B cell (primary cell): Measurements from ENCODE around the gene BLACAT1. TPM values are rescaled to one million over a fixed set of nuclear protein-coding genes. Genes with fewer than 3 reads are reported as not detected.

ENCODE experiments used
- ATAC-seq: fragments of 200-7000 bp; cut with Tn5 transposase; one replicate; pipeline ENCODE4 v1.10.0; 2021; ENCODE audit warnings: low read depth, mild to moderate bottlenecking, moderate number of reproducible peaks, moderate library complexity
- CTCF ChIA-PET: fragments of 350-600 bp; sonication (Branson Sonifier 250); formaldehyde crosslinking; loops from one replicate; lab custom pipeline; 2021; ENCODE audit warnings: antibody characterized with exemption, inconsistent platforms; lab: Charles Lee
- POLR2A ChIA-PET: fragments of 350-600 bp; sonication (Branson Sonifier 250); formaldehyde crosslinking; loops from one replicate; lab custom pipeline; 2021; ENCODE audit warnings: antibody characterized with exemption; lab: Charles Lee
- DNase-seq: peaks from one replicate; pipeline ENCODE4 v3.0.0; 2013
- H2AFZ ChIP-seq: 2 replicates; pipeline ENCODE4 v1.6.1; 2012; ENCODE audit warnings: mild to moderate bottlenecking, low read depth, low read length; ENCODE audit not compliant: insufficient read depth, poor library complexity, severe bottlenecking
- H3K27ac ChIP-seq, 2 donors: 1 replicate in 1 of 2; 2 replicates in 1 of 2; pipeline ENCODE4 v1.5.1; 2012 to 2013; ENCODE audit warnings: low read length in 2 of 2, mild to moderate bottlenecking in 2 of 2, moderate library complexity in 1 of 2
- H3K27me3 ChIP-seq, 4 experiments: fragments of 200-600 bp in 1 of 4; sonication (generic) in 1 of 4; replicated peaks in 1 of 4; 1 replicate in 2 of 4; 2 replicates in 2 of 4; pipeline versions ENCODE4 v1.6.1 to v1.7.0; 2013 to 2016; ENCODE audit warnings: low read length in 3 of 4, mild to moderate bottlenecking in 2 of 4, mixed read lengths in 1 of 4, moderate library complexity in 1 of 4; ENCODE audit not compliant: insufficient read depth in 4 of 4, control insufficient read depth in 3 of 4; ENCODE audit errors: control extremely low read depth in 1 of 4
- H3K36me3 ChIP-seq, 2 experiments: replicated peaks in 1 of 2; 1 replicate in 1 of 2; 2 replicates in 1 of 2; pipeline versions ENCODE4 v1.6.1 to v1.7.1; 2013; ENCODE audit warnings: low read length in 1 of 2; ENCODE audit not compliant: insufficient read depth in 2 of 2, control insufficient read depth in 1 of 2; ENCODE audit errors: control extremely low read depth in 1 of 2, extremely low read depth in 1 of 2
- H3K4me1 ChIP-seq, 2 donors: fragments of 200-600 bp in 1 of 2; sonication (generic) in 1 of 2; 1 replicate in 1 of 2; 2 replicates in 1 of 2; pipeline versions ENCODE4 v1.5.1 to v1.6.1; 2013 to 2017; ENCODE audit warnings: low read length in 2 of 2; ENCODE audit not compliant: control insufficient read depth in 2 of 2, insufficient read depth in 2 of 2
- H3K4me2 ChIP-seq: replicated peaks from 2 replicates; pipeline ENCODE3; 2012; ENCODE audit warnings: mild to moderate bottlenecking, low read depth, low read length; ENCODE audit not compliant: poor library complexity, severe bottlenecking
- H3K4me3 ChIP-seq, 5 experiments: fragments of 200-600 bp in 1 of 5; sonication (generic) in 1 of 5; 1 replicate in 3 of 5; 2 replicates in 2 of 5; pipeline versions ENCODE4 v1.5.1 to v1.7.0; 2011 to 2016; ENCODE audit warnings: low read length in 4 of 5, mild to moderate bottlenecking in 4 of 5, low read depth in 2 of 5, control low read depth in 1 of 5, moderate library complexity in 1 of 5; ENCODE audit not compliant: insufficient read depth in 1 of 5; ENCODE audit errors: control extremely low read depth in 1 of 5, extremely low read depth in 1 of 5
- H3K79me2 ChIP-seq: fragments of 200-600 bp; sonication (generic); one replicate; pipeline ENCODE4 v1.6.0; 2016; ENCODE audit warnings: low read length; ENCODE audit not compliant: control insufficient read depth, insufficient read depth
- H3K9ac ChIP-seq: fragments of 200-600 bp; sonication (generic); 2 replicates; pipeline ENCODE4 v1.6.1; 2017; ENCODE audit warnings: mild to moderate bottlenecking, low read length, moderate library complexity
- H3K9me3 ChIP-seq, 3 donors: one replicate each; pipeline versions ENCODE4 v1.6.1 to v1.7.1; 2013; ENCODE audit warnings: low read length in 2 of 3; ENCODE audit not compliant: control insufficient read depth in 2 of 3, insufficient read depth in 1 of 3; ENCODE audit errors: control extremely low read depth in 1 of 3
- H4K20me1 ChIP-seq: 2 replicates; pipeline ENCODE4 v1.6.0; 2012; ENCODE audit warnings: mild to moderate bottlenecking, low read length; ENCODE audit not compliant: insufficient read depth, control insufficient read depth, poor library complexity, severe bottlenecking
- H3K27ac Mint-ChIP-seq: one replicate; pipeline ENCODE4 v1.8.0; 2021; ENCODE audit warnings: mixed read lengths
- H3K27me3 Mint-ChIP-seq: one replicate; pipeline ENCODE4 v1.8.0; 2021; ENCODE audit warnings: mixed read lengths
- H3K4me1 Mint-ChIP-seq: one replicate; pipeline ENCODE4 v1.8.0; 2021; ENCODE audit warnings: mixed read lengths
- H3K4me3 Mint-ChIP-seq: one replicate; pipeline ENCODE4 v1.8.0; 2021; ENCODE audit warnings: mixed read lengths
- H3K9me3 Mint-ChIP-seq: one replicate; pipeline ENCODE4 v1.8.0; 2022; ENCODE audit warnings: mixed read lengths; ENCODE audit not compliant: insufficient read depth
- EZH2 ChIP-seq: IDR thresholded peaks from 2 replicates; pipeline ENCODE4 v1.6.1; 2012; ENCODE audit warnings: borderline replicate concordance, low read depth, mild to moderate bottlenecking, moderate library complexity, low read length; ENCODE audit not compliant: insufficient read depth, poor library complexity, severe bottlenecking
- WGBS: methylation state at CpG from one replicate; pipeline ENCODE4 v1.1.5; 2013; ENCODE audit warnings: missing lambda C conversion rate; ENCODE audit not compliant: insufficient coverage; 5-methylcytosine and 5-hydroxymethylcytosine counted together
- intact Hi-C: fragments of 100-400 bp; cut with micrococcal nuclease; formaldehyde crosslinking; loops from one replicate; pipeline ENCODE4 v1.10.0; 2022
- polyA plus RNA-seq: library from polyadenylated mRNA; depleted of rRNA; stranded (reverse); fragments of >200 nt; gene quantifications from 2 replicates; pipeline ENCODE4 v1.2.3, GENCODE V29; 2012
- total RNA-seq, 2 donors: library from RNA; stranded (reverse); fragments of 120-200 nt in 1 of 2; gene quantifications; 1 replicate in 1 of 2; 2 replicates in 1 of 2; pipeline versions ENCODE4 v1.2.3 to v1.2.4, GENCODE V29; 2013 to 2022
- TF ChIP-seq, protein P1 (sequence below): fragments of 200-600 bp; IDR thresholded peaks from one replicate; pipeline ENCODE4 v1.8.0; 2022; ENCODE audit warnings: antibody characterized with exemption, mild to moderate bottlenecking

BLACAT1 gene
- total and polyA plus RNA-seq, 2 donors (not counting 1 experiment from before 2014, with no cell fraction given) = 0.03 TPM; not detected in 1

DNA sequence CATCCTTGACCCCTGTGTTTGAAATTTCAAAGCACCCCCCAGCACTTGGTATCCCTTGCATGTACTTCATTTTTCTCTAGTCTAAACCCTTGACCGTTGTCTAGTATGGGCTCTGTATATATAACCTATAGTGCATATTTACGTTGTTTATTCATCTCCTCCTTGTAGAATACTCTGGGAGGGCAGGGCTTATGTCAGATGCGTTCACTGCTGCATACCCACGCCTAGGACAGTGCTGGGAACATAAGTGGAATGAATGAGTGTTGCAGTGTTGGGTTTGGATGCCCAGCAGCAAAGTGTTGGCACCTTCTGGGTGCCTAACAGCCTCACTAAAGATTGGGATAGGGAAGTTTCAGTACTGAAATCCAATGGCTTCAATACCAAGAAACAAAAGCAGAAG lies 17.6 kb upstream of the BLACAT1 start:
- Mint-ChIP-seq H3K27me3 (peaks cover 40% of the 10 kb centered on the region), H3K27ac (peak overlapping the region; percentile 11), H3K4me3 (no peak overlapping the region), H3K9me3 (peaks cover 7% of the 10 kb centered on the region), H3K4me1 (peaks cover 5% of the 10 kb centered on the region)
- CTCF ChIA-PET = interaction anchor here (8.7 kb wide), 1 partner anchor 14 kb away, joined by 65 read pairs; no protein-coding TSS in a partner anchor
- Histone ChIP-seq H3K9me3 (peaks cover 0 to 20% (median 20%) of the 10 kb centered on the region in 3 donors), H3K36me3 (no peaks in the 10 kb centered on the region), H3K27ac (no peak overlapping the region), H3K79me2 (no peaks in the 10 kb centered on the region), H3K4me1 (no peaks in the 10 kb centered on the region), H2AFZ (no peak overlapping the region), H3K4me2 (no peak overlapping the region), H3K4me3 (no peak overlapping the region), H3K27me3 (peaks cover 0 to 33% (median 11%) of the 10 kb centered on the region in 4 experiments), H4K20me1 (no peaks in the 10 kb centered on the region), H3K9ac (no peak overlapping the region)
- intact Hi-C loops = no loop called here
- WGBS = no CpG with 5 or more reads among the region's 4 CpGs
- ATAC-seq = no peak
- no peak for DNase-seq
- TF ChIP-seq, protein P1, sequence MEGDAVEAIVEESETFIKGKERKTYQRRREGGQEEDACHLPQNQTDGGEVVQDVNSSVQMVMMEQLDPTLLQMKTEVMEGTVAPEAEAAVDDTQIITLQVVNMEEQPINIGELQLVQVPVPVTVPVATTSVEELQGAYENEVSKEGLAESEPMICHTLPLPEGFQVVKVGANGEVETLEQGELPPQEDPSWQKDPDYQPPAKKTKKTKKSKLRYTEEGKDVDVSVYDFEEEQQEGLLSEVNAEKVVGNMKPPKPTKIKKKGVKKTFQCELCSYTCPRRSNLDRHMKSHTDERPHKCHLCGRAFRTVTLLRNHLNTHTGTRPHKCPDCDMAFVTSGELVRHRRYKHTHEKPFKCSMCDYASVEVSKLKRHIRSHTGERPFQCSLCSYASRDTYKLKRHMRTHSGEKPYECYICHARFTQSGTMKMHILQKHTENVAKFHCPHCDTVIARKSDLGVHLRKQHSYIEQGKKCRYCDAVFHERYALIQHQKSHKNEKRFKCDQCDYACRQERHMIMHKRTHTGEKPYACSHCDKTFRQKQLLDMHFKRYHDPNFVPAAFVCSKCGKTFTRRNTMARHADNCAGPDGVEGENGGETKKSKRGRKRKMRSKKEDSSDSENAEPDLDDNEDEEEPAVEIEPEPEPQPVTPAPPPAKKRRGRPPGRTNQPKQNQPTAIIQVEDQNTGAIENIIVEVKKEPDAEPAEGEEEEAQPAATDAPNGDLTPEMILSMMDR = no peak
- TF ChIP-seq EZH2 = no peak
- POLR2A ChIA-PET = interaction anchor here (0.6 kb wide), 1 partner anchor 160 kb away, joined by 7 read pairs; no protein-coding TSS in a partner anchor

DNA sequence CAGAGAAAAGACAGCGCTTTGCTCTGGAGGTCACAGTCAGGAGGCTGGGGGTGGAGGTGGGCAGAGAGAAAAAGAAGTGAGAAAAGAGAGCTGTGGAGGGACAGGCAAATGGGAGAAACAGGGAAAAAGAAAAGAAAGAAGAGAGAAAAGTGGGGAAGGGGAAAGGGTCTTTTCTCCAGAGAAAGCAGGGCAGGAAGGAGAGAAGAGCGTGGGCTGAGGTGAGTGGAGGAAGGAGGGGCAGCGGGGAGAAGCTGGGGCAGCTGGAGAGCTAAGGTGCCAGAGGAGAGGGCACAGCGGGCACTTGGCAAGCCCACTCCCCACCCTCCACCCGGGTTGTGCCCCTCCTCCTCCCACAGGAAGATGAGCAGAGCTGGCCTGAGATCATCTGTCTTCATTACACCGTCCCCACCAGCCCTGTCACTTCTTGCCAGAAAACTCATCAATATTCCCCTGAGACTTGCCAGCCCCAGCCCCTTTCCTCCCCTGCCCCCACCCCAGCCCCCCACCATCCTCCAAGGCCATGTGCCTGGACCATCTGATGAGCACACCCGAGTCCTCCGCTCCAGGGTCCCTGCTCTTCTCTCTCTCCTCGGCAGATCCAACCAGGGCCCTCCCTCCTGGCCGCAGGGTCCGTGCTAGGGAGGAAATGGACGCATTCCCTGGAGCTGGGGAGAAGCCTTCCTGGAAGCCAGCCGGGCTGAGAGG lies 17.0 kb upstream of the BLACAT1 start:
- no peak for ATAC-seq
- POLR2A ChIA-PET = interaction anchor here (0.6 kb wide), 1 partner anchor 159 kb away, joined by 7 read pairs; no protein-coding TSS in a partner anchor

More for the DNA sequence above, 17.0 kb upstream of the BLACAT1 start:
- Histone ChIP-seq H3K9ac (no peak overlapping the region), H3K27ac (no peak overlapping the region), H3K9me3 (peaks cover 0 to 20% (median 20%) of the 10 kb centered on the region in 3 donors), H3K36me3 (no peaks in the 10 kb centered on the region), H3K79me2 (no peaks in the 10 kb centered on the region), H3K4me1 (no peaks in the 10 kb centered on the region), H3K4me3 (no peak overlapping the region), H3K27me3 (peaks cover 0 to 32% (median 11%) of the 10 kb centered on the region in 4 experiments), H4K20me1 (no peaks in the 10 kb centered on the region), H3K4me2 (no peak overlapping the region), H2AFZ (no peak overlapping the region)
- 23% methylated on average over 11 of the region's 13 CpGs for WGBS
- no peak overlapping the region for H3K4me3 Mint-ChIP-seq
- H3K9me3 Mint-ChIP-seq = peaks cover 7% of the 10 kb centered on the region
- intact Hi-C loops = no loop called here
- DNase-seq = no peak
- no peak for TF ChIP-seq EZH2
- TF ChIP-seq, protein P1 = no peak
- H3K4me1 Mint-ChIP-seq = peaks cover 5% of the 10 kb centered on the region
- CTCF ChIA-PET = interaction anchor here (8.7 kb wide), 1 partner anchor 14 kb away, joined by 65 read pairs; no protein-coding TSS in a partner anchor
- no peak overlapping the region for H3K27ac Mint-ChIP-seq
- peaks cover 44% of the 10 kb centered on the region for H3K27me3 Mint-ChIP-seq
